Measurements from ENCODE around the gene MS4A10.

The MS4A10 gene

DNA sequence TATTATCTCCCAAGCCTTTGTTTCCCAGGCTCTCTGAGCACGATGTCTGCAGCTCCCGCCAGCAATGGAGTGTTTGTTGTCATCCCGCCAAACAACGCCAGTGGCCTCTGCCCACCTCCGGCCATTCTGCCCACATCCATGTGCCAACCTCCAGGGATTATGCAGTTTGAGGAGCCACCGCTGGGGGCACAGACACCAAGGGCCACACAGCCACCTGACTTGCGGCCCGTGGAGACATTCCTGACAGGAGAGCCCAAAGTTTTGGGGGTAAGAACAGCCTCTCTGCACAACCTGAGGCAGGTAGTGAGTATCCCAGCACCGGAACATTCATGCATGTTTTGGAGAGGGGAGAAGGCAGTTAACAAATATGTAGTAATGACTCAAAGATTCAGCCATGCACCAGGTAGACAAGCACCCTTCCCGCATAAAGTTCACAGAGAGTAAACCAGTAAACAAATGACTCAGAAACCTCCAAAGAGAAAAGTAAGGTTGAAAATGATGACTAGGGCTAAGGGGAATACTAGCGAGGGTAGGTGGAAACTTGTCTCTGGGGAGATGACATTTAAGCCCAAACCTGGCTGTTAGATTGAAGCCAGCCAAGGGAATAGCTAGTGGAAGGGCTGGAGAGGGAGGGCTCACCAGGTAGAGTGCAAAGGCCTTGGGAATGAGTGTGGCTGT is 21.3 kb upstream of the MS4A10 start:
- DNase-seq (ENCODE audit: low read depth): no peak
- H3K4me3 ChIP-seq (ENCODE audit: low read depth, low read length): no peak overlapping the region

DNA sequence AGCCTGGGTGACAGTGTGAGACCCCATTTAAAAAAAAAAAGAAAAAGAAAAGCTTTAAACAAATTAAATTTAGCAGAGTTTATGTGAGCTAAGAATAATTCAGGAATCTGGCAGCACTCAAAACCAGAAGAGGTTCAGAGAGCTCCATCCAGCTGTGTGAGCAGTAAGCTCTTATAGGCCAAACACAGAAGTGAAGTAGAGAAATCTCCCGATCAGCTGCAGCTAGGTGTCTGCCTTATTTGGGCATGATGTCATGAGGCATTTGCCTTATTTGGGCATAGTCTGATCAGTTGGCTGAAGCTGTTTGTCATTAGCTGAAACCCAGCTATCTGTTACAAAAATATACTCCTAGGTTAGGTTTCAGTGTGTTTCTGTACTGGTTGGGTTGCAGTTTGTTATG is 20.3 kb upstream of the MS4A10 start:
- DNase-seq (ENCODE audit: low read depth): no peak
- no peak overlapping the region for H3K4me3 ChIP-seq (ENCODE audit: low read depth, low read length)

DNA sequence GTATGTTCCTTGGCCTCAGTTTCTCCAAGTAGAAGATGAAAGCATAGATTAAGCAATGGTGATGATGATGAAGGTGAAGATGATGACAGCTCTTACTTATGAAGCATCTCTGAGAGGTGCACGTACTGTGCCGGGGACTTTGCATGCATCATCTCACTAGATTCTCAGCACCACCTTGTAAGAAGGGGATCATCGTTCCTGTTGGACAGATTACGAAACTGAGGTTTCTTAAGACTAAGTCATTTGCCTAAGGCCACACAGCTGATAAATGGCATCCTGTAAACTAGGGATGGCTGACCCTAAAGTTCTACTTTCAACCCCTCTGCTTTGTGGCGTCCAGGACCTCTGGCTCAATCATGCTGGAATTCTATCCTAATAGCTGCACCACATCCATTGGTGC is 19.8 kb upstream of the MS4A10 start:
- H3K4me3 ChIP-seq (ENCODE audit: low read depth, low read length): no peak overlapping the region
- DNase-seq (ENCODE audit: low read depth): no peak

DNA sequence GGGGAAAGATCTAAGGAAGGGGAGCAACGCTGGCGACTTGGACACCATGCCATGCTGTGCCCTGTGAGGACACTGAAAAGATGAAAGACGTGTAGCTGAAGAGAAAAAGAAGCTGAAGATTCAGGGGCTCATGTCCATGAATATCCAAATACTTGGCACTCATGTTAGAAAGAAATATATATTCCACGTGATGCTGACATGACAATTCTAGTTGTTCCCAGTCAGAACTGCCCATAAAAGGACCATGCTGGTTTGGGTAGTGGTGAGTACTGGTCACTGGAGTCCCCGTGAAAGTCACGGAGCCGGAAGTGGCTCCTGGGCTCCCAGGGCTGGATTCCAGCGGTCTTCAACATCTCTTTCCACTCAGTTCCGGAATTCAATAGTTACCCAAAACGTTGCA is 18.6 kb upstream of the MS4A10 start:
- no peak for DNase-seq (ENCODE audit: low read depth)
- H3K4me3 ChIP-seq (ENCODE audit: low read depth, low read length): no peak overlapping the region

DNA sequence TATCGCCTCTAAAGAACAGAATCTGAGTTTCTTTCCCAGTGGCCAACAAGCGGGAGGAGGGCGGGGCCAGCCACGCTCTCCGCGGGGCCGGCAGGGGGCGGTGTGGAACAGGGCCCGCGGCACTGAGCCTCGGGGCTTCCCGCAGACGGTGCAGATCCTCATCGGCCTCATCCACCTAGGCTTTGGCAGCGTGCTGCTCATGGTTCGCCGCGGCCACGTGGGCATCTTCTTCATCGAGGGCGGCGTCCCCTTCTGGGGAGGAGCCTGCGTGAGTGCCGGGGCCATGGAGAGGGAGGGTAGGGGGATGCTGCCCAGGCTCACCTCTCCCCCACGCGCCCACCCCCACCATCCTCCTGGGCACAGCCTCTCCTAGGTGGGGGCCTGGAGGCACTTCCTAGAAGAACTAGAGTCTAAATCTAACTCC is 17.7 kb upstream of the MS4A10 start:
- no peak for DNase-seq (ENCODE audit: low read depth)
- H3K4me3 ChIP-seq (ENCODE audit: low read depth, low read length): no peak overlapping the region

DNA sequence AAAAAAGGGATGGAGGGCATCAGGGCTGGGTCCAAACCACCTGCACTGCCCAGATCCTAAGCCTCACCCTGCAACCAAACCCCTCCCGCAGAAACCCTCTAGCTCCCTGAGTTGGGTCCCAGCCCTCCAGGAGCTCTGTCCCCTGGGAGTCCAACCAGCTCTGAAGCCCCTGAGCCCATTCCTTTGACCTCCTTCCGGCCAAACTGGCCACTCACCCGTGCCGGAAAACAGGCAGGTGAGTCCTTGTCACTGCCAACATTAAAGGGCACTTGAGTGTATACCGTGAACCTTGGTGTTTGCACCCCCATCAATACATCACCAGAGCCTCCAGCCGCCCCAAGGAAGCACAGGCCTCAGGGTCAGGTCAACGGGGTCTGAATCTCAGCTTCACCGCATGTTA is 16.9 kb upstream of the MS4A10 start:
- no peak for DNase-seq (ENCODE audit: low read depth)
- H3K4me3 ChIP-seq (ENCODE audit: low read depth, low read length): no peak overlapping the region

DNA sequence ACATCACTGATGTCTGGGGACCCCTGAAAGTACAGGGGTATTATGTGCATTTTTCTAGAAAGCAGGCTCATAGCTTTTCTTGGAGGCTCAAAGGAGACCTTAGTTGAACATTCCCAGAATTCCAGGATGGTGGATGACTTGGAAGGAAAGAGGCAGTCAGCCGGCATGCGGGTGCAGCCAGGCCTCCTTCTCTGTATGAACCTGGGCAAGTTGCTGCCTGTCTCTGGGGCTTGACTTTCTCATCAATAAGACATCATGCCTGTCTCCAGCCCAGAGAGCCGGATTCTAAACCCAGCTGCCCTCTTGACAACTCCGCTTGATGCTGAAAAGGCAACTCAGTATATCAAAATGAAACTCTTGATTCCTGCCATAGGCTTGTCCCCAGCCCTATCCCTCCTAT is 15.9 kb upstream of the MS4A10 start:
- no peak for DNase-seq (ENCODE audit: low read depth)
- no peak overlapping the region for H3K4me3 ChIP-seq (ENCODE audit: low read depth, low read length)

DNA sequence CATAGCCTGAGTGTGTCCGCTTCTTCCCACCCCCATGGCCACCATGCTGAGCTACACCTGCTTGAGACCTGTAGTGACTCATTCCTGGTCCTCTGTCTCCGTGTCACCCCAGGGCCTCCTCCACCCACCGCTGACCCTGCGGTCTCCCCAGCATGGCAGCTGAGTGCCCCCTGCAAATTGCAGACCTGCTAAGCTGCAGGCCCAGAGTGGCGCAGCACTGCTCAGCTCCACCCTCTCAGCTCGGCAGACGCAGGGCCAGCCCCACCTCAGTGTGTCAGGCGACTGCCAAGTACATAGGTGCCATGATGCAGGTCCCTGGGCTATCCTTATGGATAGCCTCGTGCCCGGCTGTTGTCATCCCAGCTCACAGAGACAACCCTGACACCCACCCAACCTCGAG is 15.3 kb upstream of the MS4A10 start:
- no peak for DNase-seq (ENCODE audit: low read depth)
- H3K4me3 ChIP-seq (ENCODE audit: low read depth, low read length): no peak overlapping the region

DNA sequence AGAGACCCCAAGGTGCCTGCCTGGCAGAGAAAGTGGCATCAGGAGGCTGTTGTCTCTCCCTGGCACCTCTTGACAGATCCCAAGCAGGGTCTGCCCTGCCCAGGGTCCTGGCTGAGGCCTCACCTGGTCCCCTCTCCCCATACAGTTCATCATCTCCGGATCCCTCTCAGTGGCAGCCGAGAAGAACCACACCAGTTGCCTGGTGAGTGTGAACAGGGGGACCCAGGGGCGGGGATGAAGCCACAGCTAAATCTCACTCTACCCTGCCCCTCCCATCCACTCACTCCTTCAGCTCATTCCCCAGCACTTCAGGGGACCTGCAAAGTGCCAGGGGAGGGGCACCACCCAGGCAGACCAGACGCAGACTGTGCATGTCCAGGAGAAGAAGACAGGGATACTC is 14.0 kb upstream of the MS4A10 start:
- no peak overlapping the region for H3K4me3 ChIP-seq (ENCODE audit: low read depth, low read length)
- no peak for DNase-seq (ENCODE audit: low read depth)

DNA sequence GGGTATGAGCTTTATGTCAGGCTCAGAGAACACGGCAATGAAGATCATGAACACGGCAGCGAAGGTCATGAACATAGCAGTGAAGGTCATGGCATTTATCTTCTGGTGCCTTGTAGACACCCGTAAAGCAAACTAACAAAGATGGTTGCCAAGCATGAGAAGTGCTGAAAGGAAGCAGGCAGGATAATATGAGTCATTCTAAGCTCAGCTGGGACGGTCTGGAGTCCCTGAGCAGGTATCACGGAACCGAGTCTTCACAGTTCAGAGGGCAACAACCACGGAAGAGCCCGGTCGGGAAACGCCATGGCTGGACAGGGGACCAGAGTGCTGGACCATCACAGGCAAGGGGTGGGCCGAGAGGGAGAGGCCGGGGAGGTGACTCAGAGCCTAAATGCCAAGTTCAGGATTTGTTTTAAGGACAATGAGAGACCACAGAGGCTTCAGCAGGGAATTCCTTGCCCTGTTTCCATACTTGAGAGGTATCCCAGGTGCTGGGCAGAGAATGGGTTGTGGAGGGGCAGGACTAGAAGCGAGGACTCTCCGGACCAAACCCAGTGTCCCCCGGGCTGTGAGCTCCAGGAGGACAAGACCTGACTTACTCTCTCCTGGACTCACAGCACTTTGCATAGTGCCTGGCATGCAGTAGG is 13.1 kb upstream of the MS4A10 start:
- no peak overlapping the region for H3K4me3 ChIP-seq (ENCODE audit: low read depth, low read length)

DNA sequence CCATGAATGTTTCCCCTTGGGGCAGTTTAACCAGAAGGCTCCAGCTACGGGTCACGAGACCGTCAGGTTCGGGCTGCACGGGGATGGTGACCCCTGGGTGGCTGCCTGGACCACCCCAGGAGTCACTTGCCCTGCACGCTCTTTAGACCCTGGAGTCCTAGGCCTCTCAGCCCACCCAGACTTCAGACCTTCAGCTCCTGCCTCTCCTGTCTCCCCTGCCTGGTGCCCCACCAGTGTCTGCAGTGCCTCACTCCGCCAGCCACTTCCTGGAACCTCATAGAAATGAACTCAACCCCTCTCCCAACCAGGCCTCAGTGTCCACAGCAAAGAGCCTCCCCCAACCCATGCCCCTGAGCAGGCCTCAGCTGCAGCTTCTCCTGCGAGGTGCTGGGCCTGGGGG is 12.5 kb upstream of the MS4A10 start:
- no peak overlapping the region for H3K4me3 ChIP-seq (ENCODE audit: low read depth, low read length)
- no peak for DNase-seq (ENCODE audit: low read depth)

More for the DNA sequence above, 13.1 kb upstream of the MS4A10 start:
- DNase-seq (ENCODE audit: low read depth): no peak

DNA sequence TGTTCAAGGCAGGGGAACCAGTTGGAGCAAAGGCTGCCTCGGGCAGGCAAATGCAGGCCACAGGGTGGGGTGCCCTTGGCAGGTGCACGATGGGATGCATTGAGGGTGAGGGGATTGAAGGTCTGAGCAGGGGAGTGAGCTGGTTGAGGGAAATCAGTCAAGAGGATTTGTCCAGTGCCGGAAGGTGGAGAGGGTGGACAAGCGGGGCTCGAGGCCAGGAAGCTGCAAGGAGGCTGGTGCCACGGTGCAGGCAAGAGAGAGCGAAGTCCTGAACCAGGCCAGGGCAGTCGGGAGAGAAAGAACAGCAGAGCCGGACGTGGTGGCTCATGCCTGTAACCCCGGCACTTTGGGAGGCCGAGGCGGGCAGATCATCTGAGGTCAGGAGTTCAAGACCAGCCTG is 10.4 kb upstream of the MS4A10 start:
- no peak overlapping the region for H3K4me3 ChIP-seq (ENCODE audit: low read depth, low read length)
- no peak for DNase-seq (ENCODE audit: low read depth)

DNA sequence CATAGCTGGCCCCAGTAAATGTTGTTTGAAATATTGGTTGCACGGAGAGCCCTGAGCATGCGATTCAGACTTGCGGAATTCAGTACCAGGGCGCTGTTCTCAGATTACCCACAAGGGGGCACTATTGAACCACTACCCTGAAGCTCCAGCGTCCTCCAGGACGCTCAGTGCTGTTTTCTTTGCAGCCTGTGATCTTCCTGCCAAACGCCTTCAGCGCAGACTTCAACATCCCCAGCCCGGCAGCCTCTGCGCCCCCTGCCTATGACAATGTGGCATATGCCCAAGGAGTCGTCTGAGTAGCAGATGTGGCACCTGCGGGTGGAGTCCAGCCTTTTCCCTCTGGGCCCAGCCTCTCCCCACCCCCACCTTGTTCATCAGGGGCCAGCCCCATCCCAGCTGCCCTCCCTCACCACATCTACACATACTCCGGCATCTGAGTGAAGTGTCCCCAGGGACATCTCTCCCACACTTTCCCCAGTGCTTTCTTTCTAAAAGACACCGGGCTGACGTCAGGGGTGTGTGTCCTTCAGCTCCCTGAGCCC is 9.6 kb upstream of the MS4A10 start:
- peak; percentile 73 for DNase-seq (ENCODE audit: low read depth)
- no peak overlapping the region for H3K4me3 ChIP-seq (ENCODE audit: low read depth, low read length)

DNA sequence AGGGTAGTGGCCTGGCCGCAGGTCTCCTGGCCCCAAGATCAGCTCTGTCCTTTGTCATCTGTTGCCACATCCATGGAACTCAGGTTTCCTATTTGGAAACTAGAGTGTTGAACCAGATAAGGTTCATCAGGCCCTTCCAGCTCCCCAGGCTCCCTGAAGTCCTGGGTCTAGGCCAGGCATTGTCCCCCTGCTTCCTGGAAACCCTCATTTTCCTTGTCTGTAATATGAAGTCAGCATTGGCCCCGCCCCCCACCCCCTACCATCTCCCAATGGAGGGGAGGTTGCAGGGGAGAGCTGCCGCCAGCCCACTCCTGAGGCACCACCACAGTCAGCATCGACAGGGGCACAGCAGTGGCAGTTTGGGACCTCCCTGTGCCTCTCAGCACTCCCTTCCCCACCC is 9.0 kb upstream of the MS4A10 start:
- no peak for DNase-seq (ENCODE audit: low read depth)
- no peak overlapping the region for H3K4me3 ChIP-seq (ENCODE audit: low read depth, low read length)

DNA sequence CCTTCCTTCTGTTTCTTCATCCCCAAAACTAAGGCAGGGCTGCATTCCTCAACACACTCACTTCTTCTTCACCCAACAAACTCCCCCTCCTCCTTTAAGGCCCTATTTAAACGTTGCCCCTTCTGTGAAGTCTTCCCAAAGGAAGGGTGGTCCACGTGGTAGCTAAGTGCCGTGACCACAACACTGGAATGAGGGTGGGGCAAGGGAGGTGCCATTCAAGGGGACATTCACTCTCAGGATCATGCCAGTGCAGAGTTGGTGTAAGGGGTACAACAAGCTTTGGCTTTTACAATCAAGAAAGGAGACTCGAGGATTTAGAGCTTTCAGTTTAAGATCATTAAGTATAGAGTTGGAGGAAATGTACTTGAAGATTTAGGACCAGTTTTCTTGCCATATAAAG is 8.0 kb upstream of the MS4A10 start:
- DNase-seq (ENCODE audit: low read depth): no peak
- H3K4me3 ChIP-seq (ENCODE audit: low read depth, low read length): no peak overlapping the region

DNA sequence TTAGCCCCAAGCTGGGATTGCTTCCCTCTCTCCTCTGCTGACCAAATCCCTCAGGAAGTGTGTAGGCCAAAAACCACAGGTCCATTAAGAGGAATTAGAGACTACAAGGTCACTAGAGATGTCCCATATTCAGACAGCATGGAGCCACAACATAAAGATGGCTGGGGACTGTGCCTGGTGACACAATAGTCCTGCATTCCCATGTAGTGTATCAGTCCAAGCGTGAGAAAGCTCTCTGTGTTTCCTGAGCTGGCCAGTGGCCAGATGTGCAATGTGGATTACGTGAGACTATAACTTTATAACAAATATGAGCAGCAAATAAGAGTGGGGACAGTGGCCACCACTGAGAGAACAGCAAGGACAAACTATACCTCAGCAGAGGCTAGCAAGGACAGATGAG is 7.6 kb upstream of the MS4A10 start:
- DNase-seq (ENCODE audit: low read depth): peak; percentile 78
- no peak overlapping the region for H3K4me3 ChIP-seq (ENCODE audit: low read depth, low read length)

DNA sequence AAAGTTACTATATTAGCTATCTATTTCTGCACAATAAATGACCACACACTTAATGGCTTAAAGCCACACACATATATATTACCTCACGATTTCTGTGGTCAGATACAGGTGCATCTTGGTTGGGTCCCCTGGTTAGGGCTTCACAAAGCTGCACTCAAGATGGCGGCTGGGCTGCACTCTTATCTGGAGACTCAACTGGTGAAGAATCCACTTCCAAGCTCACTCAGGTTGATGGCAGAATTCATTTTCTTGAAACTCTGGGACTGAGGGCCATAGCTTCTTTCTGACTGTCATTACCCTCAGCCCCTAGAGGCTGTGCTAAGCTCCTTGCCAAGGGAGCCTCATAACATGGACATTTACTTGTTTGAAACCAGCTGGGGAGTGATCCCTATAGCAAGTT is 5.1 kb upstream of the MS4A10 start:
- DNase-seq (ENCODE audit: low read depth): no peak
- H3K4me3 ChIP-seq (ENCODE audit: low read depth, low read length): no peak overlapping the region

DNA sequence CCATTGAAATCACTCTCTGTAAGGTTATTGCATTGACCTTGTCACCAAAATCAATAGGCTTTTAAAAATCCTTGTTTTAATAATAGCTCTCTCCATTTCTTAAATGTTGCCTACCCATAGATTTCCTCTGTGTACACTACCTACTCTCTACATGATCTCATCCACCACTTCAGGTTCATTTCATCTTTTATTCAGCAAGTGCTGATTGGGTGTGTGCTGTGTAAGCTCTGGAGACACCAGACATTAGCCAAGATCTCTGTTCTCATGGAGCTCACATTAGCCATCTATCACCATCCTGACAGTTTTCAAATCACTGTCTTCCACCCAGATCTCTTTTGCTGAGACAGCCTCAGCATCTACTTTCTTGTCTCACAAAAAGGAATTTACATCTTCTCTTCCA is 4.4 kb upstream of the MS4A10 start:
- H3K4me3 ChIP-seq (ENCODE audit: low read depth, low read length): no peak overlapping the region
- DNase-seq (ENCODE audit: low read depth): no peak

DNA sequence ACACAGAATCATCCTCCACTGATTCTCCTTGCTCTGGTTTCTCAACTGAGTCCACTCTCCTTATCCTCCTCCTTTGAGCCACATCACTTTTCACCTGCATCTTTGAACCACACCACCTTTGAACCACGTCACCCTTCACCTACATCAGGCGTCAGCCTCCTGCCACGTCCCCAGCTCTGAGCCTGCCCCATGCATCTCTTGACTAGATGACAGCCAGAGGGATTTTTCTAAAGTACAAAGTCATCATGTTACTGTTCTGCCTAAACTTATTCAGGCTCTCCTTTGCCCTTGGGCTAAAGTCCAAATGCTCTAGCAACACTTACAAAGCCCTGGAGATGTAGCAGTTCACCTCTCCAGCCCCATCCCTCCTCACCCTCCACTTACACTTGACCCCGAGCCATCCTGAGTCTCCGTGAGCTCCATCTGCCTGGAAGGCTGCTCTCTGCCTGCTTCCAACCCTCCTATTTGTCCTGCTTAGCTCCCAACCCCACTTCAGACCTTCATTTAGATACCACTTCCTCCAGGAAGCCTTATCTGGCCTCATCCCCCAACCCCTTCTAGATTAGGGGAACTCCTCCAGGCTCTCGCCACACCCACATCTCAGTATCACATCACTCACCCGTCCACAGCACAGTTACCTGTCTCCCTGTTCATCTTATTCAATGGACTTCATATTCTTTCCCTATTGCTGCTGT is 3.7 kb upstream of the MS4A10 start:
- DNase-seq (ENCODE audit: low read depth): no peak
- no peak overlapping the region for H3K4me3 ChIP-seq (ENCODE audit: low read depth, low read length)

DNA sequence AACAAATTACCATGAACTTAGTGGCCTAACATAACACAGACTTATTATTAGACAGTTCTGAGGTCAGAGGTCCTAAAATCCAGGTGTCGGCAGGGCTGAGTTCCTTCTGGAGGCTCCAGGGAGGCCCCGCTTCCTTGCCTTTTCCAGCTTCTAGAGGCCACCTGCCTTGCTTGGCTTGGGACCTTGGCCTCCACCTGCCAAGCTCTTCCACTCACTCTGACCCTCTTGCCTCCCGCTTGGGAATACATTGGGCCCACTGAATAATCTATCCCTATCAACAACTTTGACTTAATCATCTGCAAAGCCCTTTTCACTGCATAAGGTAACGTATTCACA is 3.2 kb upstream of the MS4A10 start:
- no peak for DNase-seq (ENCODE audit: low read depth)
- no peak overlapping the region for H3K4me3 ChIP-seq (ENCODE audit: low read depth, low read length)

All from skeletal muscle cell (primary cell).